GM23248 (cell line): ENCODE data around the gene CROCC.

ENCODE experiments used
- EZH2 ChIP-seq: fragments of 200-600 bp; sonication (generic); IDR thresholded peaks from 2 replicates; pipeline ENCODE4 v1.6.1; 2018; ENCODE audit warnings: antibody characterized with exemption, mild to moderate bottlenecking; ENCODE audit not compliant: insufficient read depth, poor library complexity, severe bottlenecking
- EZH2phosphoT487 ChIP-seq: fragments of 200-600 bp; sonication (generic); IDR thresholded peaks from 2 replicates; pipeline ENCODE4 v1.6.1; 2018; ENCODE audit warnings: antibody characterized with exemption, moderate library complexity, mild to moderate bottlenecking, low read depth; ENCODE audit not compliant: insufficient read depth

- no peak for TF ChIP-seq EZH2
- no peak for TF ChIP-seq EZH2phosphoT487
These were observed 70.9 kb downstream of the CROCC start for GRCh38 chr1:16992675-16993074.
